Ovary (tissue), 9 donors: ENCODE data around the gene NELL1. TPM values are rescaled to one million over a fixed set of nuclear protein-coding genes. Genes with fewer than 3 reads are reported as not detected.

Experiments used
- DNase-seq, 5 donors: peaks; one replicate each; pipeline ENCODE4 v3.0.0-alpha.2; 2019 to 2020
- H3K27ac ChIP-seq, 2 donors: fragments of 200-600 bp; one replicate each; pipeline versions ENCODE4 v1.5.1 to v1.8.0; 2019 to 2022
- H3K27me3 ChIP-seq: fragments of 200-600 bp; one replicate; pipeline ENCODE4 v1.8.0; 2022
- H3K36me3 ChIP-seq: fragments of 200-600 bp; sonication (generic); one replicate; pipeline ENCODE4 v1.5.1; 2019
- H3K4me1 ChIP-seq: one replicate; pipeline ENCODE4 v1.8.1; 2013; ENCODE audit warnings: mild to moderate bottlenecking, moderate library complexity; ENCODE audit not compliant: insufficient read depth
- H3K4me3 ChIP-seq: fragments of 200-600 bp; sonication (generic); one replicate; pipeline ENCODE4 v1.5.1; 2017
- H3K9me3 ChIP-seq, 2 donors: fragments of 200-600 bp in 1 of 2; sonication (generic) in 1 of 2; one replicate each; pipeline versions ENCODE4 v1.5.1 to v1.8.1; 2013 to 2019; ENCODE audit warnings: mild to moderate bottlenecking in 1 of 2, moderate library complexity in 1 of 2
- CTCF ChIP-seq, 3 donors: fragments of 450-650 bp in 2 of 3; fragments of 200-600 bp in 1 of 3; IDR thresholded peaks; one replicate each; pipeline versions ENCODE4 v1.5.1 to v1.8.0; 2016 to 2022; ENCODE audit warnings: antibody characterized with exemption in 3 of 3, mild to moderate bottlenecking in 1 of 3
- EP300 ChIP-seq: sonication (generic); formaldehyde crosslinking; IDR thresholded peaks from one replicate; pipeline ENCODE4 v1.6.1; 2017; ENCODE audit warnings: antibody characterized with exemption
- POLR2A ChIP-seq: fragments of 450-650 bp; IDR thresholded peaks from one replicate; pipeline ENCODE4 v1.6.1; 2017; ENCODE audit warnings: antibody characterized with exemption, mild to moderate bottlenecking, moderate library complexity
- WGBS, 3 donors: extraction: QIAGEN DNeasy Blood & Tissue Kit in 1 of 3; methylation state at CpG; one replicate each; pipeline versions ENCODE4 v1.1.5 to v1.1.7; 2013 to 2017; 5-methylcytosine and 5-hydroxymethylcytosine counted together
- intact Hi-C, 4 donors: fragments of 100-400 bp; cut with DNase I; formaldehyde crosslinking; loops; one replicate each; pipeline versions ENCODE4 v1.11.0 to v1.15.1; 2022 to 2023
- polyA plus RNA-seq, 2 donors: library from polyadenylated mRNA; stranded (reverse); fragments of 200-250 nt in 1 of 2; fragments of 350-450 nt in 1 of 2; fragmentation: Illumina TruSeq in 1 of 2; extraction: RNeasy Lipid Tissue Mini Kit (QIAGEN cat#74804) in 1 of 2; gene quantifications; one replicate each; pipeline ENCODE4 v1.2.3, GENCODE V29; 2013 to 2014
- total RNA-seq, 7 donors: library from RNA; depleted of rRNA in 2 of 7; stranded (reverse); fragments of >200 nt in 2 of 7; fragmentation: NEBNext Ultra II Directional in 3 of 7; extraction: Animal tissue kit (Norgen Biotek cat#: 25700) in 3 of 7; gene quantifications; one replicate each; pipeline versions ENCODE4 v1.1.0 to v1.2.4, GENCODE V29; 2016 to 2023
- donor health status: DM: no; HTN: no; CAD: no; lungs with moderate emphysema.
- donor health status: DM: no; HTN: no; CAD: no.
- donor health status: Bipolar disorder and iron deficiency.
- donor health status: DM: yes; HTN: yes; CAD: no.
- donor health status: DM: no; HTN: no; CAD: no.
- donor health status: DM: yes; HTN: yes; CAD: no.

The NELL1 gene
- total and polyA plus RNA-seq, 9 donors, result 0.21 to 0.43 (median 0.36) TPM; not detected in 5

DNA sequence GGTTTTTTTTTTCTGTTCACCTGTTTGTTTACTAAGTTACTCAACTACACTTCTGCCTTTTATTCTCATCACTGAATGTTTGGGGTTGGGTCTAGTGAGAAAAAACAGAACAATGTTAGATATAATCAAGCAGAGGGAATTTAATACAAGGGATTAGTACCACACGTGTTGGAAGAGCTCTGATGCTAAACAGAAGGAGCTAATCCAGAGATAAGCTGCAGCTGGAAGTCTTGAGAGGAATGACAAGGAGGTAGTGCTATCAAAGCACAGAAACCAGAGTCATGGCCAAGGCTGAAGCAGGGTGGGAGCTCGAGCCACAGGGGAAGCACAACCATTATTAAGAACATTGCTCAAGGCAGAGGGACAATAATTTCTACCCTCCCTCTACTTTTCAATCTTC lies 919.4 kb downstream of the NELL1 start:
- DNase-seq, result no peak
- H3K4me3 ChIP-seq, result no peak overlapping the region
- no peaks in the 10 kb centered on the region for H3K4me1 ChIP-seq
- no peaks in the 10 kb centered on the region for H3K36me3 ChIP-seq
- no peaks in the 10 kb centered on the region for H3K9me3 ChIP-seq
- no peaks in the 10 kb centered on the region for H3K27me3 ChIP-seq
- 2 to 15% (median 5%) methylated on average over 2 of the region's 2 CpGs for WGBS, 3 donors
- no peak overlapping the region for H3K27ac ChIP-seq
- intact Hi-C loops, result no loop called here
- TF ChIP-seq EP300, result no peak

DNA sequence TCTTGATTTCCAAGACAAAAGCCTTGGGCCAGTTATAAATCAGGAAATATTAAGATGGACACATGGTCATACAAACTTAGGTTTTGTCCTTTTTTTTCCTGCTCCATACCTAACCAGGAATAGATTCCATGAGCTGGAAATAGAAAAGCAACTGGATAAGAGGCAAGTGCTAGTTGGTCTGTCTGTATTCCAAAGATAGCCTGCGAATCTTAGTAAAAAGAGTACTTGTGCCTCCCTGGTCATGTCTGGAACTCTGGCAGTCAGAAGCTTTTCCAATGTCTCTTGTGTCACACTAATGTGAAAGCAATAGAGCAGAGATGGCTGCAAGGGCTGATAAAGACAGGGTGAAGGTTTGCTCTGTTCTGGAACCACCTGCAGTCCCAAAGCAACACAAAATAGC lies 933.3 kb downstream of the NELL1 start:
- DNase-seq, result no peak
- H3K9me3 ChIP-seq, result no peaks in the 10 kb centered on the region
- no peaks in the 10 kb centered on the region for H3K27me3 ChIP-seq
- TF ChIP-seq EP300, result no peak
- no peak for TF ChIP-seq CTCF (IDR thresholded peaks at IDR 0.05)
- TF ChIP-seq POLR2A, result no peak
- no peaks in the 10 kb centered on the region for H3K4me1 ChIP-seq
- WGBS, 3 donors, result 75 to 82% (median 80%) methylated on average over 1 of the region's 1 CpG
- intact Hi-C loops, result no loop called here
- no peaks in the 10 kb centered on the region for H3K36me3 ChIP-seq
- H3K27ac ChIP-seq, result no peak overlapping the region
- H3K4me3 ChIP-seq, result no peak overlapping the region

DNA sequence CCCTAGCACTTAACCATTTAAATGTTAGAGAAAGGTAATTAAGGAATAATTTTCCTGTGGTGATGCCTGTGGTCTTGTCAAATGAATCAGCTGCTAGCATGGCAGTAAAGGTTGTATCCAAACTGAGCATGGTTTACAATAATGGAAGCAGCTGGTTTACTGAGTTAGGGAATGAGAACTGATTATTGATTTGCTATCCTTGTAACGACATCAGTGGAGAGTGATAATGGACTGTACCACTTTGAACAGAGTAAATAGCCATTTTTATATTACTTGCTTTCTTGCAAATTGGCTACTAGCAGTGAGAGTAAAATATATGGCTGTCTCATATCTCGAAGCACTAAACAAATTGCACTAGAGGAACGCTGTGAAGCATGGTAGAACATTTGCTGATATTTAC lies 934.5 kb downstream of the NELL1 start:
- Histone ChIP-seq H3K27me3 (no peaks in the 10 kb centered on the region), H3K27ac (no peak overlapping the region), H3K36me3 (no peaks in the 10 kb centered on the region), H3K9me3 (no peaks in the 10 kb centered on the region), H3K4me1 (no peaks in the 10 kb centered on the region), H3K4me3 (no peak overlapping the region)
- no peak for DNase-seq
- 47 to 52% (median 48%) methylated on average over 3 of the region's 3 CpGs for WGBS, 3 donors
- TF ChIP-seq CTCF (IDR thresholded peaks at IDR 0.05), result no peak
- no peak for TF ChIP-seq EP300
- TF ChIP-seq POLR2A, result no peak
- intact Hi-C loops, result no loop called here

DNA sequence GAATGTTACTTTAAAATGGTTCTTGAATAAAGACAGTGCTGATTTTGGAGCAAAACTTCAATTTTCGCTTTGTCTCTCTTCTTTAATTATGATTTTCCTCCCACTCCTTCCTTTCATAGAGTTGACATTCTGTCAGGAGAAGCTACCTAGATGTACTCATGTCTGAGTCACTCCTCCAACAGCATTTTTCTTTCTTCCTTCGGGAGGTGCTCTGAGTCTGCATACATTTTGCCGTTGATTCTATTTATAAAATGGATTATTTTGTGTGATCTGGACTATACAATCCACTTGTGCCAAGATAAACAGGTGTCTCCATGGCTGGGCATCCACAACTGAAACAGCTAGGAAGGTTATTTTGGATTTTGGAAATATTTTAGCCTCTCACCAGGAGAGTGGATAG lies 935.2 kb downstream of the NELL1 start:
- Histone ChIP-seq H3K27ac (no peak overlapping the region), H3K36me3 (no peaks in the 10 kb centered on the region), H3K27me3 (no peaks in the 10 kb centered on the region), H3K4me1 (no peaks in the 10 kb centered on the region), H3K9me3 (no peaks in the 10 kb centered on the region), H3K4me3 (no peak overlapping the region)
- DNase-seq, result no peak
- TF ChIP-seq POLR2A (no peak), CTCF (IDR thresholded peaks at IDR 0.05) (no peak), EP300 (no peak)
- WGBS, 3 donors, result 24 to 51% (median 29%) methylated on average over 3 of the region's 3 CpGs
- intact Hi-C loops, result no loop called here

DNA sequence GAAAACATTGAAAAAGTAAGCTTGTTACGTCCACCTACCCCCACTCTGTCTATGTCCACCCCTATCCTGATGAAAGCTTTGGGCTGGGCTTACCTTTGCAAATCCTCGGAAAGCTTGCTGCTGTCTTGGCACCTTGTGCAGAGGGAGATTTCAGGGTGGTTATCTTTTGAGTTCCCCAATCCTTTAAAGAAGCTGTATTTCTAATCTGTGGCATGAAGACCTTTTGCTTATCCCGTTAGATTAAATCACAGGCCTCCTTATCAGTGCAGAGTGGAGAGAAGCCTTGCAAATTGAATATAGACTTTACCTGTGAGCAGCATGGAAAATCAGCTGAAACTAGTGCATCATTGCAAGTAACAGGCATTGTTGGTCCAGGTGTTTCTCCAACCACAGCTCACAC lies 942.9 kb downstream of the NELL1 start:
- intact Hi-C loops, result no loop called here
- no peak overlapping the region for H3K27ac ChIP-seq
- WGBS, 3 donors, result 34 to 59% (median 45%) methylated on average over 3 of the region's 3 CpGs

DNA sequence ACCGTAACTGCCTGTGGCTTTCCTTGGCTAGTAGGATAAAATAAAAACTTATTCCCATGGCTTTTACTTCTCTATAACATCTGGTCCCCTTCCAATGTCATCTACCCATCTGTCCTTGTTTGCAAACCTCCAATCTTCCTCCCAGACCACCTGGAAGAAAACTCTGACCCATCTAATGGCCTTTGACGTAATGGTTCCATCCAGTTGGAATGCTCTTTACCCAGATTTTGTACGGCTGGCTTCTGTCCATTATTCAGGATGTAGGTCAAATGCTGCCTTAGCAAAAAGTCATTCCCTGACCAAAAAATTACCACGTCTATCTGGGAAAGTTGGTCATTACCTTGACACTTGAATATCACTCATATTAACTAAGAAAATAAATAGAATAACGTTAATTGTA lies 945.6 kb downstream of the NELL1 start:
- Histone ChIP-seq H3K4me3 (no peak overlapping the region), H3K9me3 (no peaks in the 10 kb centered on the region), H3K27me3 (no peaks in the 10 kb centered on the region), H3K4me1 (no peaks in the 10 kb centered on the region), H3K36me3 (no peaks in the 10 kb centered on the region), H3K27ac (no peak overlapping the region)
- no peak for TF ChIP-seq CTCF (IDR thresholded peaks at IDR 0.05)
- TF ChIP-seq EP300, result no peak
- TF ChIP-seq POLR2A, result no peak
- no peak for DNase-seq
- intact Hi-C loops, result no loop called here
- WGBS, 3 donors, result 20 to 34% (median 20%) methylated on average over 5 of the region's 5 CpGs

More for the DNA sequence above, 942.9 kb downstream of the NELL1 start:
- no peaks in the 10 kb centered on the region for H3K4me1 ChIP-seq
- DNase-seq, result no peak
- H3K36me3 ChIP-seq, result no peaks in the 10 kb centered on the region
- no peak overlapping the region for H3K4me3 ChIP-seq
- no peaks in the 10 kb centered on the region for H3K27me3 ChIP-seq
- TF ChIP-seq POLR2A (no peak), EP300 (no peak)
- H3K9me3 ChIP-seq, result no peaks in the 10 kb centered on the region
